Retinal pigment epithelial cell (primary cell): ENCODE results near the gene OGA.

Source experiments
- DNase-seq: peaks from one replicate; pipeline ENCODE4 v3.0.0-alpha.2; 2010; ENCODE audit warnings: low read depth
- H3K4me3 ChIP-seq: 2 replicates; pipeline ENCODE4 v1.5.1; 2011; ENCODE audit warnings: mild to moderate bottlenecking, low read length, control low read depth, moderate library complexity
- CTCF ChIP-seq: conservative IDR thresholded peaks from 2 replicates; pipeline ENCODE4 v1.5.1; 2011; ENCODE audit warnings: low read depth, low read length, control low read depth, inconsistent platforms

The OGA gene

GRCh38 chr10:101830322-101831168 lies 12.3 kb upstream of the OGA start:
- TF ChIP-seq CTCF = no peak
- DNase-seq = peak; percentile 54
- peak overlapping the region; percentile 60 for H3K4me3 ChIP-seq

- H3K4me3 ChIP-seq = peak overlapping the region; percentile 60
- TF ChIP-seq CTCF = no peak
- DNase-seq = no peak
Measured at GRCh38 chr10:101829561-101830315, 11.5 kb upstream of the OGA start.

- no peak for DNase-seq
- no peak for TF ChIP-seq CTCF
- H3K4me3 ChIP-seq = peak overlapping the region; percentile 42
Measured at GRCh38 chr10:101828766-101829551, 10.7 kb upstream of the OGA start.

GRCh38 chr10:101827919-101828600 lies 9.8 kb upstream of the OGA start:
- TF ChIP-seq CTCF = no peak
- no peak for DNase-seq
- H3K4me3 ChIP-seq = no peak overlapping the region

- TF ChIP-seq CTCF = no peak
- no peak overlapping the region for H3K4me3 ChIP-seq
- no peak for DNase-seq
Measured at GRCh38 chr10:101826852-101827434, 8.7 kb upstream of the OGA start.

- no peak for TF ChIP-seq CTCF
- DNase-seq = no peak
- no peak overlapping the region for H3K4me3 ChIP-seq
Measured at GRCh38 chr10:101824736-101825135, 6.5 kb upstream of the OGA start.
